RPMI8226 (cell line): ENCODE measurements around the gene SRPK2.
"Not testable (repeated sequence)": the region's sequence is repeated elsewhere in the genome, so short reads cannot be mapped to it uniquely, and the experiment has no call there.

Experiments
- DNase-seq: peaks from one replicate; pipeline ENCODE4 v3.0.0-alpha.2; 2015

SRPK2 gene

GRCh38 chr7:105215821-105216220 is 172.9 kb downstream of the SRPK2 start:
- no peak for DNase-seq

GRCh38 chr7:105215182-105215581 is 173.5 kb downstream of the SRPK2 start:
- DNase-seq: no peak

- no peak for DNase-seq
Observed at GRCh38 chr7:105213611-105214010, 175.1 kb downstream of the SRPK2 start.

GRCh38 chr7:105212212-105212611 is 176.5 kb downstream of the SRPK2 start:
- no peak for DNase-seq

GRCh38 chr7:105210721-105211205 is 178.0 kb downstream of the SRPK2 start:
- peak; percentile 85 for DNase-seq

- no peak for DNase-seq
Observed at GRCh38 chr7:105209870-105210269, 178.9 kb downstream of the SRPK2 start.

- DNase-seq: no peak
Observed at GRCh38 chr7:105209433-105209832, 179.3 kb downstream of the SRPK2 start.

GRCh38 chr7:105206985-105207384 is 181.7 kb downstream of the SRPK2 start:
- no peak for DNase-seq

- DNase-seq: no peak
Observed at GRCh38 chr7:105205592-105206237, 183.0 kb downstream of the SRPK2 start.

- DNase-seq: no peak
Observed at GRCh38 chr7:105204953-105205352, 183.8 kb downstream of the SRPK2 start.

- DNase-seq: no peak
Observed at GRCh38 chr7:105204520-105204919, 184.2 kb downstream of the SRPK2 start.

GRCh38 chr7:105202616-105203015 is 186.1 kb downstream of the SRPK2 start:
- no peak for DNase-seq

GRCh38 chr7:105199386-105199785 is 189.3 kb downstream of the SRPK2 start:
- DNase-seq: no peak

- DNase-seq: no peak
Observed at GRCh38 chr7:105198223-105198622, 190.5 kb downstream of the SRPK2 start.

GRCh38 chr7:105196473-105196872 is 192.2 kb downstream of the SRPK2 start:
- DNase-seq: no peak

- DNase-seq: no peak
Observed at GRCh38 chr7:105195891-105196290, 192.8 kb downstream of the SRPK2 start.

GRCh38 chr7:105194959-105195358 is 193.8 kb downstream of the SRPK2 start:
- not testable (repeated sequence) for DNase-seq

- DNase-seq: no peak
Observed at GRCh38 chr7:105191331-105191730, 197.4 kb downstream of the SRPK2 start.

GRCh38 chr7:105189859-105190492 is 198.7 kb downstream of the SRPK2 start:
- no peak for DNase-seq

- no peak for DNase-seq
Observed at GRCh38 chr7:105188201-105188600, 200.5 kb downstream of the SRPK2 start.

GRCh38 chr7:105187302-105188169 is 201.2 kb downstream of the SRPK2 start:
- no peak for DNase-seq

GRCh38 chr7:105185290-105186010 is 203.3 kb downstream of the SRPK2 start:
- no peak for DNase-seq

GRCh38 chr7:105180002-105180401 is 208.7 kb downstream of the SRPK2 start:
- no peak for DNase-seq
